Measurements from ENCODE around the gene ODF2.

- no peak for TF ChIP-seq CTCF (IDR thresholded peaks at IDR 0.05)
- TF ChIP-seq POLR2A (IDR thresholded peaks at IDR 0.05), result no peak
Measured at GRCh38 chr9:128521956-128522355, 66.2 kb downstream of the ODF2 start.

Data from thyroid gland (tissue), 4 donors.